ENCODE measurements around the gene RFX2. TPM values are rescaled to one million over a fixed set of nuclear protein-coding genes. Genes with fewer than 3 reads are reported as not detected.

The RFX2 gene
- total RNA-seq, 1 donor from 2014 or later: 7.3 TPM

DNA sequence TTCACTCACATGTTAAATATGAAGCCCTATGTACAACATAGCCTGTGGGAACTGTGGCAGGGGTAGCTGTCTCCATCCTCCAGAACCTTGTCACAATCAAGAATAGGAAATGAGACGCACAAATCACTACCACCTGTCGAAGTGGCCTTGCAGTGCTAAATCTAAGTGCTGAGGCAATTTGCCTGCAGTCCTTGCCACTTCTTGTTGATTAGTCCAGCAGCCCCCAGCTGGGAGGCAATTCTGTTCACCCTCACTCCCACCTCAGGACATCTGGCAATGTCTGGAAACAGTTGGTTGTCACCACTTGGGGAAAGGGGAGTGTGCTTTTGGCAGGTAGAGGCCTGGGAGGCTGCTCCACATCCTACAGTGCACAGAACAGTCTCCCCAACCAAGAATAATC, 10.7 kb downstream of the RFX2 start:
- Mint-ChIP-seq H3K36me3 (no peaks in the 10 kb centered on the region), H3K9me3 (no peaks in the 10 kb centered on the region), H3K4me1 (peaks cover 6% of the 10 kb centered on the region), H3K4me3 (no peak overlapping the region), H3K27ac (no peak overlapping the region), H3K27me3 (ENCODE audit: low read depth) (peaks cover 3% of the 10 kb centered on the region)
- DNase-seq (ENCODE audit: low spot score in 2 of 2, unreplicated experiment in 2 of 2): no peak
- TF ChIP-seq, protein P1, sequence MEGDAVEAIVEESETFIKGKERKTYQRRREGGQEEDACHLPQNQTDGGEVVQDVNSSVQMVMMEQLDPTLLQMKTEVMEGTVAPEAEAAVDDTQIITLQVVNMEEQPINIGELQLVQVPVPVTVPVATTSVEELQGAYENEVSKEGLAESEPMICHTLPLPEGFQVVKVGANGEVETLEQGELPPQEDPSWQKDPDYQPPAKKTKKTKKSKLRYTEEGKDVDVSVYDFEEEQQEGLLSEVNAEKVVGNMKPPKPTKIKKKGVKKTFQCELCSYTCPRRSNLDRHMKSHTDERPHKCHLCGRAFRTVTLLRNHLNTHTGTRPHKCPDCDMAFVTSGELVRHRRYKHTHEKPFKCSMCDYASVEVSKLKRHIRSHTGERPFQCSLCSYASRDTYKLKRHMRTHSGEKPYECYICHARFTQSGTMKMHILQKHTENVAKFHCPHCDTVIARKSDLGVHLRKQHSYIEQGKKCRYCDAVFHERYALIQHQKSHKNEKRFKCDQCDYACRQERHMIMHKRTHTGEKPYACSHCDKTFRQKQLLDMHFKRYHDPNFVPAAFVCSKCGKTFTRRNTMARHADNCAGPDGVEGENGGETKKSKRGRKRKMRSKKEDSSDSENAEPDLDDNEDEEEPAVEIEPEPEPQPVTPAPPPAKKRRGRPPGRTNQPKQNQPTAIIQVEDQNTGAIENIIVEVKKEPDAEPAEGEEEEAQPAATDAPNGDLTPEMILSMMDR (IDR thresholded peaks at IDR 0.05; ENCODE audit: unreplicated experiment): no peak

GRCh38 chr19:6099033-6099432, 11.3 kb downstream of the RFX2 start:
- no peak for DNase-seq (ENCODE audit: low spot score in 2 of 2, unreplicated experiment in 2 of 2)
- Mint-ChIP-seq H3K36me3 (no peaks in the 10 kb centered on the region), H3K4me3 (no peak overlapping the region), H3K27me3 (ENCODE audit: low read depth) (peaks cover 3% of the 10 kb centered on the region), H3K27ac (no peak overlapping the region), H3K4me1 (peaks cover 6% of the 10 kb centered on the region), H3K9me3 (no peaks in the 10 kb centered on the region)
- TF ChIP-seq, protein P1 (IDR thresholded peaks at IDR 0.05; ENCODE audit: unreplicated experiment): no peak

GRCh38 chr19:6098574-6098973, 11.7 kb downstream of the RFX2 start:
- DNase-seq (ENCODE audit: low spot score in 2 of 2, unreplicated experiment in 2 of 2): no peak
- H3K4me3 Mint-ChIP-seq: no peak overlapping the region
- H3K9me3 Mint-ChIP-seq: no peaks in the 10 kb centered on the region
- H3K4me1 Mint-ChIP-seq: peaks cover 6% of the 10 kb centered on the region
- peaks cover 3% of the 10 kb centered on the region for H3K27me3 Mint-ChIP-seq (ENCODE audit: low read depth)
- TF ChIP-seq, protein P1 (IDR thresholded peaks at IDR 0.05; ENCODE audit: unreplicated experiment): no peak
- no peaks in the 10 kb centered on the region for H3K36me3 Mint-ChIP-seq
- no peak overlapping the region for H3K27ac Mint-ChIP-seq

- Mint-ChIP-seq H3K27me3 (ENCODE audit: low read depth) (peaks cover 3% of the 10 kb centered on the region), H3K36me3 (no peaks in the 10 kb centered on the region), H3K9me3 (no peaks in the 10 kb centered on the region), H3K4me1 (peaks cover 6% of the 10 kb centered on the region), H3K4me3 (no peak overlapping the region), H3K27ac (no peak overlapping the region)
- TF ChIP-seq, protein P1 (IDR thresholded peaks at IDR 0.05; ENCODE audit: unreplicated experiment): no peak
- DNase-seq (ENCODE audit: low spot score in 2 of 2, unreplicated experiment in 2 of 2): no peak
Measured at GRCh38 chr19:6097911-6098310, 12.4 kb downstream of the RFX2 start.

DNA sequence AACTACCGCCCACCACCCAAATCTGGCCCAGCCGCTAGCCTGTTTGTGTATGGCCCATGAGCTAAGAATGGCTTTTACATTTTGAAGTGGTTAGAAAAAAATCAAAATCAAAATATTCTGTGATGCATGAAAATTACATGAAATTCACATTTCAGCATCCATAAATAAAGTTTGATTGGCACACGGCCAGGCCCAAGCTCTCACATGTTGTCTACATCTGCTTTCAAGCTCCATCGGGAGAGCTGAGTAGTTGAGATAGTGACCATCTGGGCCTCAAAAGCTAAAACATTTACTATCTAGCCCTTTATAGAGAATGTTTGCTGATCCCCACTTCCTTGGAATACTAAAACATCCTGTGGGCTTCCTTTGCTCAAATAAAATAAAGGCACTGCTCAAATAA, 14.5 kb downstream of the RFX2 start:
- peaks cover 7% of the 10 kb centered on the region for H3K27me3 Mint-ChIP-seq (ENCODE audit: low read depth)
- no peak overlapping the region for H3K27ac Mint-ChIP-seq
- H3K9me3 Mint-ChIP-seq: no peaks in the 10 kb centered on the region
- H3K36me3 Mint-ChIP-seq: no peaks in the 10 kb centered on the region
- DNase-seq (ENCODE audit: low spot score in 2 of 2, unreplicated experiment in 2 of 2): no peak
- H3K4me3 Mint-ChIP-seq: no peak overlapping the region
- TF ChIP-seq, protein P1 (IDR thresholded peaks at IDR 0.05; ENCODE audit: unreplicated experiment): no peak
- H3K4me1 Mint-ChIP-seq: peaks cover 23% of the 10 kb centered on the region

Data from mesothelial cell of epicardium (in vitro differentiated cells).